Measurements from ENCODE around the gene SPTBN5.

- TF ChIP-seq CTCF (conservative IDR thresholded peaks at IDR 0.05; ENCODE audit: low read depth, low read length) = no peak
- TF ChIP-seq EZH2 (IDR thresholded peaks at IDR 0.05; ENCODE audit: low read length, unreplicated experiment) = no peak
Measured at GRCh38 chr15:41897363-41897799, 3.5 kb upstream of the SPTBN5 start.

All from PC-3 (cell line).